GM19043 (cell line): ENCODE results near the gene PLEKHA1.

Experiments
- ATAC-seq: cut with Tn5 transposase; IDR thresholded peaks from one replicate; pipeline ENCODE4 v1.9.1; 2021; ENCODE audit warnings: low read depth; ENCODE audit not compliant: unreplicated experiment

The PLEKHA1 gene

DNA sequence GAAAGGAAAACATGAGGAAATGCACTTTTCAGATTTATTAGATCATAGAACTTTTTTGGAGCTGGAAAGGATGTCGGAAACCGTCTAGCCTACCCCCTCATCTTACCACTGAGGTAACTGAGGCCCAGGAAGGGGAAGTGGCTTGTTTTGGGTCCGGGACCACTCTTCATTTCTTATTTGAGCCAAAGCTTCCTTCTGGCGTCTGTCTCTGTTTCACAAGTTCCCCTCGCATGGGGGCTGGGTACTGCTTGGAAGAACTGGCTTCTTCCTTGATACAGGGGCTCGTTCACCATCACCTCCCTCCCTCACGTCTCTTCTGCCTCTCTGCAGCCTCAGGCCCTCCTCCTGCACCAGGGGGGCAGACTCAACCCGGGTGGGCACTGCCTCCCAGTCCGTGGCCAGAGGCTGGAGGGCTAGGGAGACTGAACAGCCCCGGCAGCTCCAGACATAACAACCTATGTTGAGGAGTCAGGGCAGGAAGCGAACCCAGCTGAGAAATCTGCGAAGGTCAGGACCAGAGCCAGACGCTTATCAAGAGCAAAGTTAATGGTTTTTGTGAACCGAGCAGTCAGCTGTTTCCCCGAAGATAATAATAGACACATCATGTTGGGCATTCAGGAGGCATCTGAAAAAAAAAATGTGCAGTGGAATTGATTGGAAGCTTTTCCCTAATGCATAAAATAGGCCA, 99.8 kb downstream of the PLEKHA1 start:
- no peak for ATAC-seq

DNA sequence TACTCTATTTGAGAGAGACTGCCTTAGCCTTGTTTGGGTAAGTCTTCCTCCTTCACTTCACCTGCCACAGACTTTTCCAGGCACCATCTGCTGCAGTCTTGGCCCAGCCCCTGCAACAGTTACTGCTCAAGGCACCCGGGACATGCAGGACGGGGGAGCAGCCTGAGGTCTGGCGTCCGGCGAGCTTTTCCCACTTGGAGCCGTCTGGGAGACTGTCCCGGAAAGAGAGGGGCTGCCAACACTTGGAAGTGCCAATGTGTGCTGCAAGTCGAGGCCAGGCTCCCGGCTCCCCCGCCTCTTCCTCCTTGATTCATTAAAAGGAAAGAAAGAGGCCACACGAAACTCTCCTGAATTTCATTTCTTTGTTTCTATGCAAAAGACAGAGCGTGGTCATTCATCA, 100.6 kb downstream of the PLEKHA1 start:
- no peak for ATAC-seq

GRCh38 chr10:122475591-122476332, 101.3 kb downstream of the PLEKHA1 start:
- no peak for ATAC-seq

DNA sequence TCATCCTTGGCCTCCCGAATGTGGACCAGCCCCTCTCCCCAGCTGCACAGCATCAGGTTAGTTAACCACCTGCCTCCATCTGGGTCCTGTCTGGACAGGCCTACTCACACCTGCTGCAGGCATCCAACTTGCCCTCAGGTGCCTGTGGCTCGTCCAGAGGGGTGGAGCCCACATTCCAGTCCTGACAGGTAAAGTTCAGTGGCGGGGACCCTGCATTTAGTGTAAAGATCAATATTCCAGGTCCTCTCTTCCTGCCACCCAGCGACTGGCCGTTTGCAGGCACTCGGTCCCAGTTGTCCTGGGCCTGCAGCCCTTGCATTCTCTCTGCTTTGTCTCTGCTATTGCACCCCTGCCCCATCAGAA, 101.8 kb downstream of the PLEKHA1 start:
- no peak for ATAC-seq

DNA sequence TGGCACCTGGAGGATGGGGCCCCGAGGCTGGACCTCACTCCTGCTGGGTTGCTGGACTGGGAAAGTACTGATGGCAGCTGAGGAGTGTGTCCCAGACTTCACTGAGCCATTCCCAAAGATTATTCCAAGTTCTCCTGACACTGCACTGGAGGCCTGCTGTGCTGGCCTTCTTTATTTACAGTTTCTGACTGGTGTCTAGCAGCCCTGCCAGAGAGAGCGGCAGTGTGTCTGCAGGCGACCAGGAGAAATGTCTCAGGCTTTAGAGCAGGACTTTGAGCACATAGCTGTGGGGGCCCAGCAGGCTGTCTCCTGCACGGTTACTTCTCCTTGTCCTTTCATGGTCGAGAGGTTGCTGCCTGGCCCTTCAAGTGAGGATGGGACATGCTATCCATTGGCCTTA, 102.9 kb downstream of the PLEKHA1 start:
- no peak for ATAC-seq

GRCh38 chr10:122478971-122479370, 104.5 kb downstream of the PLEKHA1 start:
- no peak for ATAC-seq

DNA sequence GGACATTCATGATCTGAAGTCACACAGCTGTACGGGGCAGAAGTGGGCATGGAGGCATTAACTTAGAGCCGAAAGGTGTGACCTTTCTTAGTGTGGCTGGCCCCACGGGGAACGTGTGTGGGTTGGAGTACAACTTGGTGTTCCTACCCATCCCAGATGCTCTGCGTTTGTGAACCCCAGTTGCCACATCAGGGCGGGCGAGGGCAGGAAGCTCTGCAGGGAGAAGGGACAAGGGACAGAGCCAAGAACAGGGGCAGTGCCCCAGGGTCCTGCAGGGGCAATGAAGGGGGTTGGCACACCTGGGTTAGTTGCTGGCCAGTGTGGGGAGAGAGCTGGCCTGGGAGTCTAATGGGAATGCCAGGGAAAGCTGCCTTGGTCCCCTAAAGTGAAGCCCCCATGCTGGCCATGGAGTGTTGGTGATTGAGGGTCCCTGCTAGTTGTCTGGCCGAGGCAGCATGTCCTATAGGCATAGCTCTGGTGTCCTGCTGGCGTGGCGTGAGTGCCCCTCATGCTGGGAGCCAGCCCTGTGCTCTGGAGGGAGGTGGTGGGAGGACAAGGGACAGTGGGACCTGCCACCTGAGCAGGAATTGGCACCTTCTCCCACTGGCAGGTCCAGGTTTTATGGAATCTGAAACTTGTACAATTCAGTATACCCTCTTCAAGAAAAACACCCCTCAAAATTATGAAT, 105.8 kb downstream of the PLEKHA1 start:
- no peak for ATAC-seq

GRCh38 chr10:122481296-122482056, 107.0 kb downstream of the PLEKHA1 start:
- ATAC-seq = no peak
